ENCODE results near the gene LRP5.

The LRP5 gene

GRCh38 chr11:68371171-68372041 lies 59.0 kb downstream of the LRP5 start:
- no peak for DNase-seq (ENCODE audit: low read depth, low spot score)

GRCh38 chr11:68372114-68372513 lies 59.7 kb downstream of the LRP5 start:
- no peak for DNase-seq (ENCODE audit: low read depth, low spot score)

GRCh38 chr11:68372625-68373024 lies 60.2 kb downstream of the LRP5 start:
- DNase-seq (ENCODE audit: low read depth, low spot score): no peak

GRCh38 chr11:68373189-68373814 lies 60.9 kb downstream of the LRP5 start:
- no peak for DNase-seq (ENCODE audit: low read depth, low spot score)

- DNase-seq (ENCODE audit: low read depth, low spot score): no peak
These were observed 61.6 kb downstream of the LRP5 start for GRCh38 chr11:68373815-68374501.

- no peak for DNase-seq (ENCODE audit: low read depth, low spot score)
These were observed 62.1 kb downstream of the LRP5 start for GRCh38 chr11:68374531-68374930.

GRCh38 chr11:68375337-68375736 lies 62.9 kb downstream of the LRP5 start:
- DNase-seq (ENCODE audit: low read depth, low spot score): no peak

- no peak for DNase-seq (ENCODE audit: low read depth, low spot score)
These were observed 63.4 kb downstream of the LRP5 start for GRCh38 chr11:68375766-68376165.

- no peak for DNase-seq (ENCODE audit: low read depth, low spot score)
These were observed 65.0 kb downstream of the LRP5 start for GRCh38 chr11:68377389-68377795.

- DNase-seq (ENCODE audit: low read depth, low spot score): no peak
These were observed 66.8 kb downstream of the LRP5 start for GRCh38 chr11:68379206-68379605.

- DNase-seq (ENCODE audit: low read depth, low spot score): no peak
These were observed 68.6 kb downstream of the LRP5 start for GRCh38 chr11:68380786-68381622.

GRCh38 chr11:68381716-68382115 lies 69.3 kb downstream of the LRP5 start:
- DNase-seq (ENCODE audit: low read depth, low spot score): no peak

GRCh38 chr11:68382358-68382998 lies 70.1 kb downstream of the LRP5 start:
- DNase-seq (ENCODE audit: low read depth, low spot score): no peak

GRCh38 chr11:68383976-68384501 lies 71.6 kb downstream of the LRP5 start:
- DNase-seq (ENCODE audit: low read depth, low spot score): no peak

- no peak for DNase-seq (ENCODE audit: low read depth, low spot score)
These were observed 72.2 kb downstream of the LRP5 start for GRCh38 chr11:68384530-68385081.

GRCh38 chr11:68385128-68385527 lies 72.7 kb downstream of the LRP5 start:
- DNase-seq (ENCODE audit: low read depth, low spot score): no peak

- no peak for DNase-seq (ENCODE audit: low read depth, low spot score)
These were observed 74.1 kb downstream of the LRP5 start for GRCh38 chr11:68386331-68386978.

GRCh38 chr11:68387840-68388239 lies 75.4 kb downstream of the LRP5 start:
- DNase-seq (ENCODE audit: low read depth, low spot score): no peak

GRCh38 chr11:68388595-68389198 lies 76.3 kb downstream of the LRP5 start:
- DNase-seq (ENCODE audit: low read depth, low spot score): no peak

GRCh38 chr11:68390315-68390714 lies 77.9 kb downstream of the LRP5 start:
- DNase-seq (ENCODE audit: low read depth, low spot score): no peak

All from brain pericyte (primary cell).